Activated naive CD8-positive, alpha-beta T cell treated with anti-CD3 and anti-CD28 coated beads, Interleukin-2, amount 10 ng/mL, durations not matched to agents 7 days and 5 days (primary cell): ENCODE data around the gene MKNK1. TPM values are rescaled to one million over a fixed set of nuclear protein-coding genes. Genes with fewer than 3 reads are reported as not detected.

Experiments used
- ATAC-seq: fragments of 150-1000 bp; cut with Tn5 transposase; one replicate; pipeline ENCODE4 v1.10.0; 2021; ENCODE audit warnings: low read depth, moderate library complexity
- POLR2A ChIA-PET: fragments of 350-600 bp; sonication (Branson Sonifier 250); formaldehyde crosslinking; loops from one replicate; lab custom pipeline; 2021; ENCODE audit warnings: antibody characterized with exemption; lab: Charles Lee
- DNase-seq: peaks from one replicate; pipeline ENCODE4 v3.0.0; 2021
- H3K27ac Mint-ChIP-seq: one replicate; pipeline ENCODE4 v1.8.0; 2022; ENCODE audit warnings: mild to moderate bottlenecking, mixed read lengths
- H3K27me3 Mint-ChIP-seq: one replicate; pipeline ENCODE4 v1.8.0; 2022; ENCODE audit warnings: mild to moderate bottlenecking, moderate library complexity, mixed read lengths
- H3K36me3 Mint-ChIP-seq: one replicate; pipeline ENCODE4 v1.8.0; 2021; ENCODE audit warnings: mild to moderate bottlenecking, mixed read lengths
- H3K4me1 Mint-ChIP-seq: one replicate; pipeline ENCODE4 v1.8.0; 2021; ENCODE audit warnings: mixed read lengths
- H3K4me3 Mint-ChIP-seq: one replicate; pipeline ENCODE4 v1.8.0; 2022; ENCODE audit warnings: mild to moderate bottlenecking, moderate library complexity, mixed read lengths
- H3K9me3 Mint-ChIP-seq: one replicate; pipeline ENCODE4 v1.8.0; 2021; ENCODE audit warnings: mixed read lengths
- total RNA-seq, 2 experiments: library from RNA; stranded (reverse); gene quantifications; one replicate each; pipeline ENCODE4 v1.2.3, GENCODE V29; 2021

The MKNK1 gene
- total RNA-seq, 2 experiments from 2014 or later: 65.4 to 70.2 TPM

GRCh38 chr1:46562498-46562897 is 41.6 kb downstream of the MKNK1 start:
- no peaks in the 10 kb centered on the region for H3K27me3 Mint-ChIP-seq
- H3K27ac Mint-ChIP-seq: no peak overlapping the region
- no peaks in the 10 kb centered on the region for H3K4me1 Mint-ChIP-seq
- POLR2A ChIA-PET: no interaction called here
- ATAC-seq (no peak), DNase-seq (no peak)
- H3K36me3 Mint-ChIP-seq: peaks cover 30% of the 10 kb centered on the region
- no peaks in the 10 kb centered on the region for H3K9me3 Mint-ChIP-seq
- no peak overlapping the region for H3K4me3 Mint-ChIP-seq

- H3K4me3 Mint-ChIP-seq: no peak overlapping the region
- no peaks in the 10 kb centered on the region for H3K9me3 Mint-ChIP-seq
- POLR2A ChIA-PET: no interaction called here
- DNase-seq (no peak), ATAC-seq (no peak)
- peaks cover 4% of the 10 kb centered on the region for H3K4me1 Mint-ChIP-seq
- no peak overlapping the region for H3K27ac Mint-ChIP-seq
- H3K27me3 Mint-ChIP-seq: no peaks in the 10 kb centered on the region
- peaks cover 18% of the 10 kb centered on the region for H3K36me3 Mint-ChIP-seq
These were observed 45.1 kb downstream of the MKNK1 start for GRCh38 chr1:46558966-46559365.

GRCh38 chr1:46558141-46558963 is 45.7 kb downstream of the MKNK1 start:
- peaks cover 4% of the 10 kb centered on the region for H3K4me1 Mint-ChIP-seq
- ATAC-seq (no peak), DNase-seq (no peak)
- no peaks in the 10 kb centered on the region for H3K27me3 Mint-ChIP-seq
- no peaks in the 10 kb centered on the region for H3K9me3 Mint-ChIP-seq
- peaks cover 16% of the 10 kb centered on the region for H3K36me3 Mint-ChIP-seq
- POLR2A ChIA-PET: no interaction called here
- no peak overlapping the region for H3K27ac Mint-ChIP-seq
- no peak overlapping the region for H3K4me3 Mint-ChIP-seq

DNA sequence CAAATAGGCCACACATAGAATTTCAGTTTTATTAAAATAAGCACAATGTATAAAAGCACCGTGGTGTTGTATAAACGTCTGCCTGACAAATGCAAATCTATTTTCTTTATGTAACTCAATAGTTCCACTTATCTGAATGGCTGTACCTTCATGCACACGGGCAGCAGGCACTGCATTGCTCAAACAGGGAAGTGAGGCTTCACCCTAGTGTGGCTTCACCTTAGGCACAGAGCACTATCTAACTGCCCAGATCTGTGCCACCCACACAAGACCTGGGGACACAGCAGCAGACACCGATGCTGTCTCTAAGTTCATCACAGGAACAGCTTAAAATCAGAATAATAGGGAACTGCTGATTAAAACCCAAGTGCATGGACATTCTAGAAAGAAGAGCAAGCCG is 46.7 kb downstream of the MKNK1 start:
- Mint-ChIP-seq H3K36me3 (peaks cover 10% of the 10 kb centered on the region), H3K4me1 (peaks cover 4% of the 10 kb centered on the region), H3K27me3 (no peaks in the 10 kb centered on the region), H3K4me3 (no peak overlapping the region), H3K9me3 (no peaks in the 10 kb centered on the region), H3K27ac (no peak overlapping the region)
- ATAC-seq (no peak), DNase-seq (no peak)
- POLR2A ChIA-PET: no interaction called here

GRCh38 chr1:46556822-46557221 is 47.2 kb downstream of the MKNK1 start:
- POLR2A ChIA-PET: no interaction called here
- DNase-seq (no peak), ATAC-seq (peak; percentile 36)
- no peaks in the 10 kb centered on the region for H3K27me3 Mint-ChIP-seq
- no peak overlapping the region for H3K27ac Mint-ChIP-seq
- peaks cover 8% of the 10 kb centered on the region for H3K36me3 Mint-ChIP-seq
- no peaks in the 10 kb centered on the region for H3K9me3 Mint-ChIP-seq
- H3K4me3 Mint-ChIP-seq: no peak overlapping the region
- H3K4me1 Mint-ChIP-seq: peaks cover 4% of the 10 kb centered on the region

DNA sequence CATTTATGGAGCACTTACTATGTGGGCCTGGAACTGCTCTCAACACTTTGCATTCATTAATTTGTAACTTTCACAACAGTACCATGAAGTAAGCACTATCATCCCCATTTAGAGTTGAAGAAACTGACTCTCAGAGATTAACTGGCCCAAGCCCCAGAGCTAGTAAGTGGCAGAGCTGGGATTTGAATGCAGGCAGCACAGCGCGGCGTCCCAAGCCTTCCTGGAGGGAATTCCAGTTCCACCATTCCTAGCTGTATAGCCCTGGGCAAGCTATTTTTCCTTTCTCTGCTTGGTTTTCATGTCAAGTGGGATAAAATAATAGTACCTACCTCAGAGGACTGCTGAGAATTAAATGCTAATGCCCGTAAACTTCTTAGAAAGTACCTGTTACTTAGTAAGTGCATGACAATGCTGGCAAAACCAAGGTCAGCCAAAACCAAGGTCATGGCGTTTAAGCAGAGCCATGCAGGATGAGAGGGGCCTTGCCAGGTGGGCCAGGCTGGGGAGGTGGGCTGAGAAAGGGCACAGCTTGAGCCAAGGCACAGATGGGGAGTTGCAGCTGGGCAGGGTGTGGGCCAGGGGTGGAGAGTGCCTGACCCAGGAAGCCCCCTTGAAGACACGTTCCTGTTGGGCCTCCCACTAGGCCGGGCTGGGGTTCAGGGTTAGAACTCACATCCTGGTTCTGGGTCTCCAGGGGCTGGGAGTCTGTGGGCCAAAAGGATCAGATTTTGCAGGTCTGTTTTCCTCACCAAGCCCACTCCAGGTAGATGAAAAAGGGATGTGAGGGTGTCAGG is 48.0 kb downstream of the MKNK1 start:
- no peak for DNase-seq
- peaks cover 4% of the 10 kb centered on the region for H3K4me1 Mint-ChIP-seq
- no peak overlapping the region for H3K4me3 Mint-ChIP-seq
- peaks cover 4% of the 10 kb centered on the region for H3K36me3 Mint-ChIP-seq
- no peaks in the 10 kb centered on the region for H3K9me3 Mint-ChIP-seq
- POLR2A ChIA-PET: interaction anchor here (0.6 to 1.2 kb wide), 2 partner anchors 12 to 25 kb away, joined by 3 to 4 read pairs; no protein-coding TSS in a partner anchor
- no peak overlapping the region for H3K27ac Mint-ChIP-seq
- no peak for ATAC-seq
- no peaks in the 10 kb centered on the region for H3K27me3 Mint-ChIP-seq

- POLR2A ChIA-PET: interaction anchor here (1.2 kb wide), 1 partner anchor 26 kb away, joined by 3 read pairs; no protein-coding TSS in a partner anchor
- peaks cover 6% of the 10 kb centered on the region for H3K4me1 Mint-ChIP-seq
- no peak overlapping the region for H3K4me3 Mint-ChIP-seq
- no peak for ATAC-seq
- H3K27me3 Mint-ChIP-seq: no peaks in the 10 kb centered on the region
- H3K27ac Mint-ChIP-seq: no peak overlapping the region
- H3K9me3 Mint-ChIP-seq: no peaks in the 10 kb centered on the region
- peaks cover 2% of the 10 kb centered on the region for H3K36me3 Mint-ChIP-seq
- DNase-seq: no peak
These were observed 49.3 kb downstream of the MKNK1 start for GRCh38 chr1:46554597-46555381.

- no peak for ATAC-seq
- POLR2A ChIA-PET: no interaction called here
- H3K27me3 Mint-ChIP-seq: no peaks in the 10 kb centered on the region
- DNase-seq: no peak
- H3K9me3 Mint-ChIP-seq: no peaks in the 10 kb centered on the region
- no peaks in the 10 kb centered on the region for H3K36me3 Mint-ChIP-seq
- H3K4me3 Mint-ChIP-seq: no peak overlapping the region
- H3K4me1 Mint-ChIP-seq: peaks cover 12% of the 10 kb centered on the region
- H3K27ac Mint-ChIP-seq: no peak overlapping the region
These were observed 49.9 kb downstream of the MKNK1 start for GRCh38 chr1:46554236-46554596.

DNA sequence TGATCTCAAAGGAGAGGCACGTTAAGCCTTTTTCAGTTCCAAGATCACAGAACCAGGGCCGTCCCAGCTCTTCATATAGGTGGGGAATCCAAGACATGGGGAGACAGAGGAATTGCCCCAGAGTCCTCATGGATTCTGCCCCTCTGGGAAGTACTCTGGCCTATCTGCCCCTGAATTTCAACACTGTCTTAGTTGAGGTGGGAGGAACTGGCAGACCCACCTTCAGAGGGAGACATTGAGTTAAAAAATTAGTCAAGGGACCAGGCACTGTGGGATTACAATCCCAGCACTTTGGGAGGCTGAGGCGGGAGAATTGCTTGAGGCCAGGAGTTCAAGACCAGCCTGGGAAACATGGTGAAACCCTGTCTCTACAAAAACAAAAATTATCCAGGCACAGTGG is 50.6 kb downstream of the MKNK1 start:
- Mint-ChIP-seq H3K36me3 (no peaks in the 10 kb centered on the region), H3K27ac (no peak overlapping the region), H3K4me3 (no peak overlapping the region), H3K9me3 (no peaks in the 10 kb centered on the region), H3K27me3 (no peaks in the 10 kb centered on the region), H3K4me1 (peaks cover 13% of the 10 kb centered on the region)
- POLR2A ChIA-PET: interaction anchor here (0.9 kb wide), 1 partner anchor 165 kb away, joined by 3 read pairs; the partner anchor contains the start of gene EFCAB14
- DNase-seq: no peak
- ATAC-seq: no peak

- Mint-ChIP-seq H3K27me3 (no peaks in the 10 kb centered on the region), H3K4me3 (no peak overlapping the region), H3K9me3 (no peaks in the 10 kb centered on the region), H3K27ac (peak overlapping the region; percentile 55), H3K4me1 (peaks cover 16% of the 10 kb centered on the region), H3K36me3 (no peaks in the 10 kb centered on the region)
- DNase-seq (no peak), ATAC-seq (no peak)
- POLR2A ChIA-PET: interaction anchor here (0.9 kb wide), 1 partner anchor 166 kb away, joined by 3 read pairs; the partner anchor contains the start of gene EFCAB14
These were observed 51.5 kb downstream of the MKNK1 start for GRCh38 chr1:46552357-46553237.

- POLR2A ChIA-PET: interaction anchor here (1.4 to 4.4 kb wide), 2 partner anchors 52 to 116 kb away, joined by 3 to 22 read pairs; partner anchors contain the start of gene MKNK1
- no peak for DNase-seq
- H3K27me3 Mint-ChIP-seq: peaks cover 4% of the 10 kb centered on the region
- no peaks in the 10 kb centered on the region for H3K36me3 Mint-ChIP-seq
- H3K4me3 Mint-ChIP-seq: no peak within 1 kb of the TSS
- ATAC-seq: no peak
- no peaks in the 10 kb centered on the region for H3K9me3 Mint-ChIP-seq
- H3K4me1 Mint-ChIP-seq: peaks cover 14% of the 10 kb centered on the region
- H3K27ac Mint-ChIP-seq: peak within 1 kb of the TSS; percentile 68
These were observed 52.4 kb downstream of the MKNK1 start, which contains the start of gene KNCN for GRCh38 chr1:46551597-46552095. TSS of gene KNCN (minus strand) at chr1:46551647. CDS start at chr1:46551215, 432 bp downstream.

- H3K9me3 Mint-ChIP-seq: no peaks in the 10 kb centered on the region
- H3K4me1 Mint-ChIP-seq: peaks cover 19% of the 10 kb centered on the region
- H3K4me3 Mint-ChIP-seq: no peak overlapping the region
- POLR2A ChIA-PET: interaction anchor here (1.4 to 4.4 kb wide), 2 partner anchors 53 to 117 kb away, joined by 3 to 22 read pairs; partner anchors contain the start of gene MKNK1
- ATAC-seq (no peak), DNase-seq (no peak)
- no peaks in the 10 kb centered on the region for H3K36me3 Mint-ChIP-seq
- no peak overlapping the region for H3K27ac Mint-ChIP-seq
- peaks cover 11% of the 10 kb centered on the region for H3K27me3 Mint-ChIP-seq
These were observed 53.3 kb downstream of the MKNK1 start for GRCh38 chr1:46550751-46551231.
